IMR-90 (cell line): ENCODE data around the gene TXNDC15. TPM values are rescaled to one million over a fixed set of nuclear protein-coding genes. Genes with fewer than 3 reads are reported as not detected.

Experiments used
- ATAC-seq: fragments of 200-7000 bp; cut with Tn5 transposase; 2 replicates; pipeline ENCODE4 v1.9.1; 2020; ENCODE audit warnings: low read depth, mild to moderate bottlenecking, moderate library complexity
- Bru-seq: library from RNA; stranded (reverse); fragments of 400-500 nt; gene quantifications from one replicate; lab custom pipeline; 2021; lab: Mats Ljungman, UMichigan
- BruChase-seq, 2 experiments: library from RNA; stranded (reverse); fragments of 400-500 nt; gene quantifications; one replicate each; lab custom pipeline; 2021; lab: Mats Ljungman, UMichigan
- BruUV-seq: library from RNA; stranded (reverse); fragments of 400-500 nt; replicated peaks from 2 replicates; lab custom pipeline; 2021; lab: Mats Ljungman, UMichigan
- CTCF ChIA-PET: fragments of 300-600 bp; formaldehyde crosslinking; extraction: SDS; loops from one replicate; lab custom pipeline; 2021; ENCODE audit warnings: antibody characterized with exemption; lab: Yijun Ruan, JAX
- POLR2A ChIA-PET: fragments of 300-600 bp; sonication (Branson Sonifier 250); formaldehyde crosslinking; loops from one replicate; lab custom pipeline; 2022; ENCODE audit warnings: antibody characterized with exemption; ENCODE audit not compliant: unreplicated experiment; lab: Charles Lee
- DNase-seq: peaks from one replicate; pipeline ENCODE4 v3.0.0; 2013
- H2AFZ ChIP-seq: replicated peaks from 2 replicates; pipeline ENCODE3; 2013; ENCODE audit warnings: low read length, mild to moderate bottlenecking; ENCODE audit not compliant: poor library complexity
- H2AK5ac ChIP-seq: 2 replicates; pipeline ENCODE4 v1.6.1; 2013; ENCODE audit warnings: low read depth, low read length, inconsistent platforms
- H2AK9ac ChIP-seq: replicated peaks from 2 replicates; pipeline ENCODE3; 2013; ENCODE audit warnings: mild to moderate bottlenecking, low read depth, low read length, moderate library complexity; ENCODE audit not compliant: poor library complexity
- H2BK120ac ChIP-seq: 2 replicates; pipeline ENCODE4 v1.6.1; 2013; ENCODE audit warnings: low read depth, low read length, inconsistent platforms
- H2BK15ac ChIP-seq: 3 replicates; pipeline ENCODE4 v1.6.1; 2013; ENCODE audit warnings: low read depth, low read length, inconsistent platforms
- H2BK20ac ChIP-seq: 2 replicates; pipeline ENCODE4 v1.6.1; 2013; ENCODE audit warnings: low read depth, mild to moderate bottlenecking, inconsistent platforms, low read length, moderate library complexity
- H2BK5ac ChIP-seq: 2 replicates; pipeline ENCODE4 v1.6.1; 2013; ENCODE audit warnings: mild to moderate bottlenecking, low read depth, low read length, inconsistent platforms; ENCODE audit not compliant: poor library complexity, severe bottlenecking
- H3K14ac ChIP-seq: replicated peaks from 2 replicates; pipeline ENCODE4 v1.6.1; 2013; ENCODE audit warnings: low read depth, low read length, inconsistent platforms
- H3K18ac ChIP-seq: 2 replicates; pipeline ENCODE4 v1.6.1; 2013; ENCODE audit warnings: low read depth, low read length, control low read depth
- H3K23ac ChIP-seq: 2 replicates; pipeline ENCODE4 v1.6.1; 2013; ENCODE audit warnings: low read depth, low read length, inconsistent platforms
- H3K27ac ChIP-seq: 2 replicates; pipeline ENCODE4 v1.5.1; 2013; ENCODE audit warnings: mild to moderate bottlenecking, control low read depth, low read length; ENCODE audit not compliant: insufficient read depth
- H3K27me3 ChIP-seq: 2 replicates; pipeline ENCODE4 v1.6.1; 2013; ENCODE audit warnings: low read length; ENCODE audit not compliant: control insufficient read depth, insufficient read depth
- H3K36me3 ChIP-seq: 2 replicates; pipeline ENCODE4 v1.6.1; 2013; ENCODE audit warnings: low read length, mixed read lengths; ENCODE audit not compliant: control insufficient read depth, insufficient read depth
- H3K4ac ChIP-seq: 2 replicates; pipeline ENCODE4 v1.6.1; 2013; ENCODE audit warnings: low read depth, low read length, inconsistent platforms
- H3K4me1 ChIP-seq: 2 replicates; pipeline ENCODE4 v1.6.1; 2013; ENCODE audit warnings: low read length, mixed read lengths; ENCODE audit not compliant: control insufficient read depth, insufficient read depth
- H3K4me2 ChIP-seq: 2 replicates; pipeline ENCODE4 v1.6.1; 2013; ENCODE audit warnings: low read depth, mild to moderate bottlenecking, control low read depth, low read length, moderate library complexity
- H3K4me3 ChIP-seq: 2 replicates; pipeline ENCODE4 v1.5.1; 2013; ENCODE audit warnings: low read depth, mild to moderate bottlenecking, control low read depth, low read length, moderate library complexity; ENCODE audit not compliant: insufficient read depth
- H3K56ac ChIP-seq: 2 replicates; pipeline ENCODE4 v1.6.1; 2013; ENCODE audit warnings: low read length, inconsistent platforms; ENCODE audit not compliant: insufficient read depth; ENCODE audit errors: extremely low read depth
- H3K79me1 ChIP-seq, 2 experiments: 2 replicates each; pipeline ENCODE4 v1.6.1; 2013; ENCODE audit warnings: low read length in 2 of 2, inconsistent platforms in 1 of 2, low read depth in 1 of 2
- H3K9ac ChIP-seq: 2 replicates; pipeline ENCODE4 v1.6.1; 2013; ENCODE audit warnings: low read depth, low read length, control low read depth
- H3K9me1 ChIP-seq: 2 replicates; pipeline ENCODE4 v1.6.1; 2013; ENCODE audit warnings: low read length, inconsistent platforms; ENCODE audit not compliant: insufficient read depth
- H3K9me3 ChIP-seq: 2 replicates; pipeline ENCODE4 v1.6.1; 2013; ENCODE audit warnings: low read length; ENCODE audit not compliant: control insufficient read depth, insufficient read depth
- H4K20me1 ChIP-seq: 2 replicates; pipeline ENCODE4 v1.6.1; 2013; ENCODE audit warnings: low read length, inconsistent platforms; ENCODE audit not compliant: insufficient read depth
- H4K5ac ChIP-seq: 2 replicates; pipeline ENCODE4 v1.6.1; 2013; ENCODE audit warnings: mild to moderate bottlenecking, low read depth, low read length, control low read depth
- H4K8ac ChIP-seq, 2 experiments: 2 replicates each; pipeline ENCODE4 v1.6.1; 2013; ENCODE audit warnings: low read depth in 2 of 2, low read length in 2 of 2, control low read depth in 1 of 2, inconsistent platforms in 1 of 2
- H4K91ac ChIP-seq: 2 replicates; pipeline ENCODE4 v1.6.1; 2013; ENCODE audit warnings: low read depth, low read length, inconsistent platforms; ENCODE audit not compliant: insufficient read depth
- MAZ ChIP-seq: IDR thresholded peaks from 2 replicates; pipeline ENCODE4 v1.6.1; 2012; ENCODE audit warnings: low read depth, mild to moderate bottlenecking, low read length, improper control_type of control experiment, moderate library complexity, borderline replicate concordance
- MXI1 ChIP-seq: IDR thresholded peaks from 2 replicates; pipeline ENCODE4 v1.6.1; 2012; ENCODE audit warnings: low read depth, mild to moderate bottlenecking, low read length, moderate library complexity, borderline replicate concordance
- POLR2A ChIP-seq: IDR thresholded peaks from 2 replicates; pipeline ENCODE4 v1.6.1; 2012; ENCODE audit warnings: mild to moderate bottlenecking, low read depth, low read length
- RFX5 ChIP-seq: IDR thresholded peaks from 2 replicates; pipeline ENCODE4 v1.8.0; 2012; ENCODE audit warnings: low read depth, mild to moderate bottlenecking, low read length, moderate library complexity
- WGBS, 2 experiments: methylation state at CpG; one replicate each; pipeline versions ENCODE4 v1.1.5 to v1.1.7; 2013; ENCODE audit warnings: missing lambda C conversion rate in 2 of 2; ENCODE audit not compliant: insufficient read length in 1 of 2; ENCODE audit errors: extremely low coverage in 2 of 2; 5-methylcytosine and 5-hydroxymethylcytosine counted together
- dilution Hi-C: fragments of 300-500 bp; cut with HindIII; formaldehyde crosslinking; loops from one replicate; pipeline ENCODE4 v1.14.3; 2018; ENCODE audit warnings: low sequenced_read_pairs; ENCODE audit not compliant: unreplicated experiment
- in situ Hi-C: fragments of 300-500 bp; cut with MboI; formaldehyde crosslinking; loops from 3 replicates; pipeline ENCODE4 v1.14.3; 2019; ENCODE audit warnings: low sequenced_read_pairs, inconsistent platforms, mixed read lengths
- intact Hi-C: fragments of 100-400 bp; cut with micrococcal nuclease; formaldehyde crosslinking; loops from 2 replicates; pipeline ENCODE4 v1.10.0; 2022
- long read RNA-seq: library from polyadenylated mRNA; unstranded; transcript quantifications from one replicate; pipeline ENCODE4 v2.0.0, GENCODE V29; 2021; ENCODE audit not compliant: unreplicated experiment
- polyA plus RNA-seq, 3 experiments: library from polyadenylated mRNA; depleted of rRNA; stranded (reverse); fragments of >200 nt; gene quantifications; 2 replicates each; pipeline ENCODE4 v1.2.3, GENCODE V29; 2012; ENCODE audit warnings: low replicate concordance in 1 of 3
- total RNA-seq: library from RNA; depleted of rRNA; stranded (reverse); fragments of >200 nt; gene quantifications from 2 replicates; pipeline ENCODE4 v1.2.3, GENCODE V29; 2012; rRNA removed

TXNDC15 gene
- total RNA-seq (101 and 125 TPM in 2 replicates), polyA plus RNA-seq (2012; rRNA removed) (87.0 and 117 TPM in 2 replicates), Bru-seq, nascent RNA (percentile 86 among the genes with signal in this experiment), BruChase-seq, experiment 1, labeled RNA remaining after a 6-hour chase (percentile 93 among the genes with signal in this experiment), BruChase-seq, experiment 2, labeled RNA remaining after a 2-hour chase (percentile 92 among the genes with signal in this experiment)
- 100 and 151 TPM in 2 replicates for polyA plus RNA-seq (2012; cell fraction: cytosol; rRNA removed)
- polyA plus RNA-seq (2012; cell fraction: nucleus; rRNA removed; ENCODE audit: low replicate concordance): 60.2 and 79.7 TPM in 2 replicates
- long read RNA-seq, transcript TXNDC15-201 (5 exons, 3,548 nt): major isoform, 37 of 45 reads
- long read RNA-seq, partial matches to known transcripts: 3 of 45 reads
- long read RNA-seq, other reads (novel, unspliced or antisense): 5 of 45 reads

DNA sequence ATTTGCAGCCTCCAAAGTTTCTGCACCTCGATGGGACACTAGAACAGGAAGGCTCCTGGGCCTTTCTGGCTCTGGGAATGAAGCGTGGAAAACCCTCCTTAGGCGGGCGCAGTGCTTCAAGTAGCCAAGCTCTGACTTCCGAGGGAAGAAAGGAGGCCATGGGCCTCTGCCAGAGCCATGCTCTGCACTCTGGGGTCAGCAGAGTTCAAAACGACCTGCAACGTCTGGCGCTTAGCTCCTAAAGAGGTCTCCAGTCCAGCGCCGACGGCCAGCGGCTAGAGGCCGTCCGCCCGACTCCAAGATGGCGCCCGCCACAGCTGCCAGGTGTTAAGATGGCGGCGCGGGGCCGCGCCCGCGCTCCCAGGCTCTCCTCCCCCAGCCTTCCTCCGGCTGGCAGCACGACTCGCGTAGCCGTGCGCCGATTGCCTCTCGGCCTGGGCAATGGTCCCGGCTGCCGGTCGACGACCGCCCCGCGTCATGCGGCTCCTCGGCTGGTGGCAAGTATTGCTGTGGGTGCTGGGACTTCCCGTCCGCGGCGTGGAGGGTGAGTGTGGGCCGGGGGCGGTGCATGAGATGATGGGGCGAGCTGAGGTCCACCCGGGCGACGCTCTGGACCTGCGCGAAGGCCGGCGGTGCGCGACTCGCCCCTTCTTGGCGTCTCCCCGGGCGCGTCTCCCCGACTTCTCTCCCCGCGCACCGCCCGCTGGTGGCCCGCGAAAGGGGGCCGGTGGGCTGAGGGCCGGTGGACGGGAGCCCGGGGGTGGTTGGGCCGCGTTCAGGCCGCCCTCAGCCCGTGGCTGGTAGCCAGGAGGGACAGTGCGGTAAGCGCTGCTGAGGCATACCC is at the start of gene TXNDC15:
TSS of gene TXNDC15 (plus strand) at position 385 of the 844 bp plus-strand sequence. CDS start at position 442, 57 bp downstream.
- H2AK9ac ChIP-seq: peak within 1 kb of the TSS; percentile 83
- H3K18ac ChIP-seq: peak within 1 kb of the TSS; percentile 83
- peaks cover 4% of the 10 kb centered on the region; the same call in 1 of the 2 replicates for H4K20me1 ChIP-seq
- H2AFZ ChIP-seq: peak within 1 kb of the TSS; percentile 99
- H3K27me3 ChIP-seq: no peaks in the 10 kb centered on the region
- intact Hi-C loops (loop anchor here (2.0 kb wide), 1 partner anchor 31 kb away; the partner anchor contains the start of gene PCBD2), in situ Hi-C loops (no loop called here), dilution Hi-C loops (no loop called here)
- H3K4me1 ChIP-seq: peaks cover 5% of the 10 kb centered on the region; the same call in 1 of the 2 replicates
- no peaks in the 10 kb centered on the region for H3K9me3 ChIP-seq
- WGBS, 2 experiments: 5% methylated on average over 29 of the region's 79 CpGs; no CpG with 5 or more reads in 1 of the 2 experiments
- ChIA-PET POLR2A (interaction anchor here (0.6 to 1.3 kb wide), 2 partner anchors 9 to 16 kb away, joined by 5 read pairs; no protein-coding TSS in a partner anchor), CTCF (interaction anchor here (0.5 kb wide), 1 partner anchor 97 kb away, joined by 6 read pairs; no protein-coding TSS in a partner anchor)
- peak within 1 kb of the TSS; percentile 97 for H3K9ac ChIP-seq
- H3K27ac ChIP-seq: peak within 1 kb of the TSS; percentile 99
- peak within 1 kb of the TSS; percentile 98 for H2BK5ac ChIP-seq
- peak; percentile 86 for DNase-seq
- H3K79me1 ChIP-seq: peaks cover 21 to 46% of the 10 kb centered on the region in 2 experiments
- BruUV-seq: no TSS peak
- peak within 1 kb of the TSS; percentile 70; the same call in 2 of the 3 replicates for H2BK15ac ChIP-seq
- peak within 1 kb of the TSS; percentile 18 for H2BK20ac ChIP-seq
- H3K9me1 ChIP-seq: peaks cover 12% of the 10 kb centered on the region; the same call in 1 of the 2 replicates
- H4K5ac ChIP-seq: peak within 1 kb of the TSS; percentile 97
- H3K36me3 ChIP-seq: peaks cover 3% of the 10 kb centered on the region
- peak within 1 kb of the TSS; percentile 89 for H2AK5ac ChIP-seq
- H4K91ac ChIP-seq: peak within 1 kb of the TSS; percentile 93
- H3K14ac ChIP-seq: peak within 1 kb of the TSS; percentile 97
- H3K23ac ChIP-seq: peak within 1 kb of the TSS; percentile 91
- H3K4me3 ChIP-seq: peak within 1 kb of the TSS; percentile 81
- peak within 1 kb of the TSS; percentile 97 for H3K4ac ChIP-seq
- ATAC-seq: peak; percentile 88
- peak within 1 kb of the TSS; percentile 86 for H2BK120ac ChIP-seq
- peak within 1 kb of the TSS; percentile 85 for H3K56ac ChIP-seq
- peak within 1 kb of the TSS; percentile 99 to 100 for H4K8ac ChIP-seq
- TF ChIP-seq MAZ (peak; percentile 30; the same call in 1 of the 2 replicates), RFX5 (no peak), MXI1 (peak; percentile 43; the same call in 1 of the 2 replicates), POLR2A (peak; percentile 76)
- peak within 1 kb of the TSS; percentile 98 for H3K4me2 ChIP-seq
